Heart right ventricle (tissue), 16 donors: ENCODE data around the gene HSDL1. TPM values are rescaled to one million over a fixed set of nuclear protein-coding genes. Genes with fewer than 3 reads are reported as not detected.
A peak's percentile ranks its signal among the peaks of the same experiment; 100 is the strongest.

Experiments
- ATAC-seq, 8 donors: fragments of 200-7000 bp; cut with Tn5 transposase; one replicate each; pipeline ENCODE4 v1.9.1; 2020; ENCODE audit warnings: mild to moderate bottlenecking in 8 of 8, moderate library complexity in 8 of 8, moderate number of reproducible peaks in 1 of 8
- DNase-seq, 2 donors: peaks; one replicate each; pipeline ENCODE4 v3.0.0-alpha.2; 2020
- H3K27ac ChIP-seq, 10 donors: fragments of 200-600 bp; sonication (generic) in 2 of 10; one replicate each; pipeline versions ENCODE4 v1.5.0 to v1.8.0; 2020 to 2022; ENCODE audit warnings: mild to moderate bottlenecking in 3 of 10
- H3K27me3 ChIP-seq, 7 donors: fragments of 200-600 bp; one replicate each; pipeline ENCODE4 v1.8.0; 2021 to 2022; ENCODE audit warnings: mild to moderate bottlenecking in 2 of 7
- H3K36me3 ChIP-seq, 9 donors: fragments of 200-600 bp; sonication (generic) in 1 of 9; one replicate each; pipeline versions ENCODE4 v1.5.0 to v1.8.0; 2020 to 2022; ENCODE audit warnings: mild to moderate bottlenecking in 2 of 9
- H3K4me1 ChIP-seq, 9 donors: fragments of 200-600 bp; sonication (generic) in 1 of 9; one replicate each; pipeline versions ENCODE4 v1.5.0 to v1.8.0; 2020 to 2022; ENCODE audit warnings: mild to moderate bottlenecking in 4 of 9
- H3K4me3 ChIP-seq, 10 donors: fragments of 200-600 bp; sonication (generic) in 2 of 10; one replicate each; pipeline versions ENCODE4 v1.5.0 to v1.8.0; 2020 to 2022; ENCODE audit warnings: mild to moderate bottlenecking in 7 of 10, moderate library complexity in 2 of 10
- H3K9me3 ChIP-seq, 11 donors: fragments of 200-600 bp in 10 of 11; sonication (generic) in 2 of 11; one replicate each; pipeline versions ENCODE4 v1.5.0 to v1.8.0; 2013 to 2022; ENCODE audit warnings: mild to moderate bottlenecking in 2 of 11, control low read depth in 1 of 11, moderate library complexity in 1 of 11
- CTCF ChIP-seq, 9 donors: fragments of 200-600 bp; sonication (generic) in 2 of 9; IDR thresholded peaks; one replicate each; pipeline versions ENCODE4 v1.5.0 to v1.8.0; 2021 to 2022; ENCODE audit warnings: antibody characterized with exemption in 9 of 9, mild to moderate bottlenecking in 5 of 9, moderate library complexity in 1 of 9
- WGBS, 2 donors: extraction: QIAGEN DNeasy Blood & Tissue Kit; methylation state at CpG; one replicate each; pipeline ENCODE4 v1.1.7; 2013; ENCODE audit warnings: inconsistent platforms in 1 of 2; 5-methylcytosine and 5-hydroxymethylcytosine counted together
- intact Hi-C, 10 donors: fragments of 100-400 bp; cut with DNase I; formaldehyde crosslinking; loops; one replicate each; pipeline versions ENCODE4 v1.11.1 to v1.14.2; 2022
- polyA plus RNA-seq, 2 donors: library from polyadenylated mRNA; stranded (reverse); fragments of 200-250 nt; gene quantifications; one replicate each; pipeline ENCODE4 v1.2.3, GENCODE V29; 2013
- total RNA-seq, 10 donors: library from RNA; stranded (reverse); fragmentation: NEBNext Ultra II Directional in 3 of 10; extraction: Animal tissue kit (Norgen Biotek cat#: 25700) in 3 of 10; gene quantifications; one replicate each; pipeline versions ENCODE4 v1.2.1 to v1.2.4, GENCODE V29; 2021 to 2023
- donor health status: Arrhythmogenic right ventricular cardiomyopathy.
- donor health status: ischemic (EF 13 %, LVEDD 7.1; RV severe dilation, severe dysfunction).
- donor health status: healthy with polysubstance abuse.
- donor health status: DM: no; HTN: yes; CAD: no.
- donor health status: DM: no; HTN: no; CAD: no.
- donor health status: ischemic (EF 25% LVEDD 6.9; RV normal size, moderate dysfunction).
- donor health status: ischemic (EF 25% LVEDD 5.7; RV mildly dilated, moderate dysfunction).
- donor health status: healthy.
- donor health status: DM: yes; HTN: yes; CAD: no.
- donor health status: Ischemic cardiomyopathy.
- donor health status: ischemic (EF 35%, LVEDD 5.7; RV mildly dilated, moderate dysfunction).
- donor health status: nonischemic (EF 11% LVEDD 7.7; RV severe dilation, severe dysfunction).
- donor health status: DM: yes; HTN: yes; CAD: no.
- donor health status: PGD.
- donor health status: ischemic (EF 29% LVEDD 5.4; RV normal size, mild dysfunction).
- donor health status: nonischemic (EF 23%, LVEDD 6.1; RV moderate dilation, normal function).

The HSDL1 gene
- total and polyA plus RNA-seq, 12 donors: 9.9 to 38.5 (median 23.0) TPM

GRCh38 chr16:84085271-84085667 lies 59.7 kb downstream of the HSDL1 start:
- H3K36me3 ChIP-seq: peaks cover 0 to 100% (median 57%) of the 10 kb centered on the region in 9 donors
- no peak for TF ChIP-seq CTCF (IDR thresholded peaks at IDR 0.05)
- no peaks in the 10 kb centered on the region for H3K27me3 ChIP-seq
- whole genome bisulfite sequencing, 2 donors: 85 to 90% methylated on average over 8 of the region's 8 CpGs
- peaks cover 0 to 48% (median 20%) of the 10 kb centered on the region in 9 donors for H3K4me1 ChIP-seq
- no peaks in the 10 kb centered on the region for H3K9me3 ChIP-seq
- peak overlapping the region in 7 of 10 donors; percentile 56 to 77 (median 66) for H3K27ac ChIP-seq
- DNase-seq (no peak), ATAC-seq (no peak)
- H3K4me3 ChIP-seq: no peak overlapping the region
- intact Hi-C loops: loop anchor here in 7 of 10 donors (2.0 to 10.0 kb wide), 6 partner anchors 62 to 400 kb away; partner anchors contain the start of genes TAF1C (in 2 of the 7) and ADAD2 (in 1 of the 7)

GRCh38 chr16:84084570-84085270 lies 60.3 kb downstream of the HSDL1 start:
- intact Hi-C loops: loop anchor here in 9 of 10 donors (2.0 to 10.0 kb wide), 9 partner anchors 33 to 400 kb away; partner anchors contain the start of genes TAF1C (in 2 of the 9), ADAD2 (in 1 of the 9) and MBTPS1 (in 1 of the 9)
- Histone ChIP-seq H3K27me3 (no peaks in the 10 kb centered on the region), H3K36me3 (peaks cover 0 to 100% (median 54%) of the 10 kb centered on the region in 9 donors), H3K4me1 (peaks cover 0 to 54% (median 25%) of the 10 kb centered on the region in 9 donors), H3K4me3 (no peak overlapping the region), H3K9me3 (no peaks in the 10 kb centered on the region), H3K27ac (peak overlapping the region in 6 of 10 donors; percentile 3 to 77 (median 67))
- WGBS, 2 donors: 52 to 58% methylated on average over 11 of the region's 11 CpGs
- peak in 7 of 8 donors; percentile 9 to 50 (median 40) for ATAC-seq
- peak; percentile 30 to 74 (median 66) for TF ChIP-seq CTCF (IDR thresholded peaks at IDR 0.05)
- DNase-seq: peak; percentile 43 to 64

GRCh38 chr16:84082835-84083569 lies 62.0 kb downstream of the HSDL1 start:
- Histone ChIP-seq H3K27me3 (no peaks in the 10 kb centered on the region), H3K36me3 (peaks cover 0 to 98% (median 45%) of the 10 kb centered on the region in 9 donors), H3K4me1 (peaks cover 0 to 50% (median 20%) of the 10 kb centered on the region in 9 donors), H3K4me3 (no peak overlapping the region), H3K27ac (peak overlapping the region in 1 of 10 donors; percentile 68), H3K9me3 (no peaks in the 10 kb centered on the region)
- WGBS, 2 donors: 80% methylated on average over 11 of the region's 11 CpGs
- no peak for TF ChIP-seq CTCF (IDR thresholded peaks at IDR 0.05)
- DNase-seq (no peak), ATAC-seq (no peak)
- intact Hi-C loops: loop anchor here in 6 of 10 donors (5.0 to 10.0 kb wide), 5 partner anchors 34 to 402 kb away; partner anchors contain the start of gene MBTPS1 (in 1 of the 6)

- no peaks in the 10 kb centered on the region for H3K9me3 ChIP-seq
Observed at GRCh38 chr16:84082110-84082509, 62.9 kb downstream of the HSDL1 start.

More at GRCh38 chr16:84082110-84082509, 62.9 kb downstream of the HSDL1 start:
- Histone ChIP-seq H3K36me3 (peaks cover 0 to 98% (median 36%) of the 10 kb centered on the region in 9 donors), H3K4me1 (peaks cover 0 to 42% (median 20%) of the 10 kb centered on the region in 9 donors), H3K27ac (peak overlapping the region in 1 of 10 donors; percentile 68), H3K27me3 (no peaks in the 10 kb centered on the region), H3K4me3 (no peak overlapping the region)
- ATAC-seq: no peak
- TF ChIP-seq CTCF (IDR thresholded peaks at IDR 0.05): no peak
- DNase-seq: no peak
- 83 to 88% methylated on average over 6 of the region's 6 CpGs for WGBS, 2 donors
- intact Hi-C loops: loop anchor here in 6 of 10 donors (5.0 to 10.0 kb wide), 5 partner anchors 35 to 403 kb away; partner anchors contain the start of gene MBTPS1 (in 1 of the 6)
